Peyer's patch (tissue), 4 donors: ENCODE results near the gene KCNB1.

Experiments
- CTCF ChIP-seq, 6 experiments: fragments of 450-650 bp in 4 of 6; fragments of 200-600 bp in 2 of 6; sonication (generic) in 1 of 6; IDR thresholded peaks; one replicate each; pipeline ENCODE4 v1.5.1; 2017 to 2019; ENCODE audit warnings: antibody characterized with exemption in 6 of 6, mild to moderate bottlenecking in 3 of 6, moderate library complexity in 1 of 6
- POLR2A ChIP-seq, 2 donors: fragments of 450-650 bp; IDR thresholded peaks; one replicate each; pipeline ENCODE4 v1.5.1; 2017; ENCODE audit warnings: antibody characterized with exemption in 2 of 2, mild to moderate bottlenecking in 2 of 2, moderate library complexity in 2 of 2

- no peak for TF ChIP-seq POLR2A (IDR thresholded peaks at IDR 0.05)
- TF ChIP-seq CTCF (IDR thresholded peaks at IDR 0.05), result no peak
Measured at GRCh38 chr20:49413677-49414076, 68.8 kb downstream of the KCNB1 start.
